ENCODE measurements around the gene NSD1. TPM values are rescaled to one million over a fixed set of nuclear protein-coding genes. Genes with fewer than 3 reads are reported as not detected.

The NSD1 gene
- total and polyA plus RNA-seq, 9 of the 15 experiments (the other 6 are each of a cell fraction or from before 2014, with no cell fraction given) = 3.8 to 51.0 (median 24.7) TPM

- H3K4me3 ChIP-seq = peak overlapping the region; percentile 88
- WGBS (ENCODE audit: insufficient coverage, low coverage, missing lambda C conversion rate) = 0% methylated on average over 22 of the region's 25 CpGs
- peaks cover 48% of the 10 kb centered on the region for H3K79me2 ChIP-seq (ENCODE audit: control insufficient read depth, insufficient read depth, low read length)
- peak overlapping the region; percentile 89 for H3K27ac ChIP-seq (ENCODE audit: extremely low read depth, low read depth, low read length)
- no peaks in the 10 kb centered on the region for H3K9me3 ChIP-seq (replicated peaks; ENCODE audit: control insufficient read depth, insufficient read depth, low read depth, low read length)
- BruUV-seq (replicated peaks) = no TSS peak
- intact Hi-C loops (cut with micrococcal nuclease) (loop anchor here (5.0 kb wide), 1 partner anchor 172 kb away; the partner anchor contains the start of gene NSD1), in situ Hi-C loops (cut with MboI) (no loop called here)
- H3K36me3 ChIP-seq (ENCODE audit: control insufficient read depth, insufficient read depth, low read length) = peaks cover 58% of the 10 kb centered on the region
- ChIA-PET POLR2A (interaction anchor here (0.6 to 1.4 kb wide), 5 partner anchors 9 to 835 kb away, joined by 3 to 4 read pairs (median 3); partner anchors contain the start of gene LMAN2), CTCF (ENCODE audit: low intra/inter-chr PET ratio) (no interaction called here)
- H3K27me3 ChIP-seq (ENCODE audit: control insufficient read depth in 2 of 2, insufficient read depth in 2 of 2, low read length in 2 of 2) = no peaks in the 10 kb centered on the region
- peaks cover 32 to 39% of the 10 kb centered on the region in 2 experiments for H3K4me1 ChIP-seq (replicated peaks in 1 of 2; ENCODE audit: control insufficient read depth in 2 of 2, insufficient read depth in 2 of 2, low read length in 2 of 2)
- H3K9ac ChIP-seq (ENCODE audit: insufficient read depth in 1 of 2, low read depth in 2 of 2, low read length in 2 of 2) = peak overlapping the region; percentile 93 to 99
- peaks cover 10% of the 10 kb centered on the region for H4K20me1 ChIP-seq (replicated peaks; ENCODE audit: control insufficient read depth, insufficient read depth, low read length)
- peak overlapping the region; percentile 86 for H2AFZ ChIP-seq (ENCODE audit: low read depth, low read length)
- ATAC-seq (no peak), DNase-seq (ENCODE audit: extremely low read depth in 1 of 4, low spot score in 3 of 4) (peak in 3 of 4 experiments; percentile 31 to 58 (median 55)), FAIRE-seq (no peak)
- H3K4me2 ChIP-seq (ENCODE audit: insufficient read depth, low read length) = peak overlapping the region; percentile 94
- H3K9me1 ChIP-seq (ENCODE audit: control insufficient read depth, insufficient read depth, low read length) = no peaks in the 10 kb centered on the region
- TF ChIP-seq PREB (CRISPR knock-in tag; IDR thresholded peaks at IDR 0.05) (0 out of 2 replicates have a peak, but pooled peaks have one; percentile 25), FOXP1 (CRISPR knock-in tag; IDR thresholded peaks at IDR 0.05) (peak; percentile 82; the same call in 1 of the 2 replicates), RBFOX2 (IDR thresholded peaks at IDR 0.05; ENCODE audit: low read depth, low read length) (peak; percentile 68), ZBTB11 (CRISPR knock-in tag; IDR thresholded peaks at IDR 0.05) (peak in 1 of 3 experiments; percentile 23; a peak in 2 of 6 replicates), BCOR (IDR thresholded peaks at IDR 0.05) (no peak), AFF4 (CRISPR knock-in tag; IDR thresholded peaks at IDR 0.05) (peak; percentile 83), SIRT6 (IDR thresholded peaks at IDR 0.05; ENCODE audit: low read depth, low read length) (no peak), SP2 (IDR thresholded peaks at IDR 0.05; ENCODE audit: extremely low read depth, low read depth, low read length, poor library complexity, severe bottlenecking) (no peak), NR2C2 (CRISPR knock-in tag; IDR thresholded peaks at IDR 0.05) (no peak), NR2C2 (tag; IDR thresholded peaks at IDR 0.05) (peak; percentile 42; the same call in 1 of the 2 replicates), TEAD1 (CRISPR knock-in tag; IDR thresholded peaks at IDR 0.05) (peak in 1 of 2 experiments; percentile 17; a peak in 1 of 4 replicates), BRD4 (IDR thresholded peaks at IDR 0.05) (0 out of 2 replicates have a peak, but pooled peaks have one; percentile 51), CHD1 (IDR thresholded peaks at IDR 0.05; ENCODE audit: low read length) (peak; percentile 39)
Measured at GRCh38 chr5:177303925-177304391, 170.4 kb downstream of the NSD1 start.

Measured in K562 (cell line).